Bronchial epithelial cell (primary cell): ENCODE data around the gene ATXN2L. TPM values are rescaled to one million over a fixed set of nuclear protein-coding genes. Genes with fewer than 3 reads are reported as not detected.

ENCODE experiments used
- DNase-seq: peaks from one replicate; pipeline ENCODE4 v3.0.0-alpha.2; 2010; ENCODE audit warnings: low read depth
- FAIRE-seq: peaks from 2 replicates; lab custom pipeline; 2011; peaks lifted over from hg19 to GRCh38; lab: Jason Lieb, UNC
- H3K27me3 ChIP-seq: 2 replicates; pipeline ENCODE4 v1.5.1; 2011; ENCODE audit warnings: low read length; ENCODE audit not compliant: control insufficient read depth, insufficient read depth
- H3K36me3 ChIP-seq: 2 replicates; pipeline ENCODE4 v1.5.1; 2011; ENCODE audit warnings: low read length; ENCODE audit not compliant: control insufficient read depth, insufficient read depth
- H3K4me3 ChIP-seq: 2 replicates; pipeline ENCODE4 v1.5.1; 2011; ENCODE audit warnings: mild to moderate bottlenecking, low read depth, low read length, control low read depth
- total RNA-seq: library from RNA; depleted of rRNA; stranded (reverse); fragments of >200 nt; gene quantifications from 2 replicates; pipeline ENCODE4 v1.2.1, GENCODE V29; 2014
- TF ChIP-seq, protein P1 (sequence below): IDR thresholded peaks from 2 replicates; pipeline ENCODE4 v1.5.1; 2011; ENCODE audit warnings: mild to moderate bottlenecking, moderate library complexity, low read length, control low read depth, inconsistent platforms; ENCODE audit not compliant: insufficient read depth, severe bottlenecking

ATXN2L gene
- total RNA-seq, 1 donor from 2014 or later, result 27.4 TPM

DNA sequence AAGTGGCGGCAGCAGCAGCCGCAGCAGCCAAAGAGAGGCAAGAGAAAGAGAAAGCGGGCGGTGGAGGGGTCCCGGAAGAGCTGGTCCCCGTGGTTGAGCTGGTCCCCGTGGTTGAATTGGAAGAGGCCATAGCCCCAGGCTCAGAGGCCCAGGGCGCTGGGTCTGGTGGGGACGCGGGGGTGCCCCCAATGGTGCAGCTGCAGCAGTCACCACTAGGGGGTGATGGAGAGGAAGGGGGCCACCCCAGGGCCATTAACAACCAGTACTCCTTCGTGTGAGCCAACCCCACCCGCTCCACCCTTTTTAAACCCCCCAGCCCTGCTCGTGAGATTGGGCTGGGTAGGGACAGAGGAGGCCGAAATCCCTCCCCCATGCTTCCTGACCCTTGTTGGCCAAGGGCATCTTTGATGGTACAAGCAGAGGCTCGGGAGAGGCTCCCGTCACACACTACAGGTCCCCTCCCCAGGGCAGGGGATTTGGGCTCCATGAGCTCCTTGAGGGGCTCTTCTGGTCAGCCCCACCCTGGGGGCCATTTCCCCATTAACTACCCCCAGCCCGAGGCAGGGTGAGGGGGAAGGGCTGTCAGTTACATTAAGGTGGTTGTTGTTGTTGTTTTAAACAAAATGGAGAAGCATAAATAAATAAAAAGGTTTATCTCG, 50.9 kb downstream of the ATXN2L start:
- FAIRE-seq (no peak), DNase-seq (no peak)
- no peaks in the 10 kb centered on the region for H3K27me3 ChIP-seq
- H3K36me3 ChIP-seq, result peaks cover 23% of the 10 kb centered on the region
- TF ChIP-seq, protein P1, sequence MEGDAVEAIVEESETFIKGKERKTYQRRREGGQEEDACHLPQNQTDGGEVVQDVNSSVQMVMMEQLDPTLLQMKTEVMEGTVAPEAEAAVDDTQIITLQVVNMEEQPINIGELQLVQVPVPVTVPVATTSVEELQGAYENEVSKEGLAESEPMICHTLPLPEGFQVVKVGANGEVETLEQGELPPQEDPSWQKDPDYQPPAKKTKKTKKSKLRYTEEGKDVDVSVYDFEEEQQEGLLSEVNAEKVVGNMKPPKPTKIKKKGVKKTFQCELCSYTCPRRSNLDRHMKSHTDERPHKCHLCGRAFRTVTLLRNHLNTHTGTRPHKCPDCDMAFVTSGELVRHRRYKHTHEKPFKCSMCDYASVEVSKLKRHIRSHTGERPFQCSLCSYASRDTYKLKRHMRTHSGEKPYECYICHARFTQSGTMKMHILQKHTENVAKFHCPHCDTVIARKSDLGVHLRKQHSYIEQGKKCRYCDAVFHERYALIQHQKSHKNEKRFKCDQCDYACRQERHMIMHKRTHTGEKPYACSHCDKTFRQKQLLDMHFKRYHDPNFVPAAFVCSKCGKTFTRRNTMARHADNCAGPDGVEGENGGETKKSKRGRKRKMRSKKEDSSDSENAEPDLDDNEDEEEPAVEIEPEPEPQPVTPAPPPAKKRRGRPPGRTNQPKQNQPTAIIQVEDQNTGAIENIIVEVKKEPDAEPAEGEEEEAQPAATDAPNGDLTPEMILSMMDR, result peak; percentile 80
- no peak overlapping the region for H3K4me3 ChIP-seq

DNA sequence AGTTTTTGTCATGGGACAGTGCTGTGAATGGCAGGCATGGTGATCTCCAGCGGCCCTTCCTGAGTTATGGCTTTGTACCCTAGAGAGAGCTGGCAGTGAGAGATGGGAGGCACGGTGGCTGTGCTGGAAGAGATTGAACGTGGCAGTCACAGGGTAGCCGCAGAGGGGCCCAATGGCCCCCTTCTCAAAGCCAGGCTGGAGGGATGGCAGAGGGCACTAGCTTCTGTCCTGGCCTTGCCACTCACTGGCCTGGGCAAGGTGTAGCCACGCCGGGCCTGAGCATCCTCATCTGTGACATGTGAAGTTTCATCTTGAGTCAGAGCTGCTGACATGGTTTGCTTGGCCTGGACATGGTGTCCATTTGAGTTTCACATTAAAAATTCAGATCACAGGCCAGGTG, 51.6 kb downstream of the ATXN2L start:
- Histone ChIP-seq H3K36me3 (peaks cover 19% of the 10 kb centered on the region), H3K27me3 (no peaks in the 10 kb centered on the region), H3K4me3 (no peak overlapping the region)
- DNase-seq (no peak), FAIRE-seq (no peak)
- TF ChIP-seq, protein P1, result no peak

DNA sequence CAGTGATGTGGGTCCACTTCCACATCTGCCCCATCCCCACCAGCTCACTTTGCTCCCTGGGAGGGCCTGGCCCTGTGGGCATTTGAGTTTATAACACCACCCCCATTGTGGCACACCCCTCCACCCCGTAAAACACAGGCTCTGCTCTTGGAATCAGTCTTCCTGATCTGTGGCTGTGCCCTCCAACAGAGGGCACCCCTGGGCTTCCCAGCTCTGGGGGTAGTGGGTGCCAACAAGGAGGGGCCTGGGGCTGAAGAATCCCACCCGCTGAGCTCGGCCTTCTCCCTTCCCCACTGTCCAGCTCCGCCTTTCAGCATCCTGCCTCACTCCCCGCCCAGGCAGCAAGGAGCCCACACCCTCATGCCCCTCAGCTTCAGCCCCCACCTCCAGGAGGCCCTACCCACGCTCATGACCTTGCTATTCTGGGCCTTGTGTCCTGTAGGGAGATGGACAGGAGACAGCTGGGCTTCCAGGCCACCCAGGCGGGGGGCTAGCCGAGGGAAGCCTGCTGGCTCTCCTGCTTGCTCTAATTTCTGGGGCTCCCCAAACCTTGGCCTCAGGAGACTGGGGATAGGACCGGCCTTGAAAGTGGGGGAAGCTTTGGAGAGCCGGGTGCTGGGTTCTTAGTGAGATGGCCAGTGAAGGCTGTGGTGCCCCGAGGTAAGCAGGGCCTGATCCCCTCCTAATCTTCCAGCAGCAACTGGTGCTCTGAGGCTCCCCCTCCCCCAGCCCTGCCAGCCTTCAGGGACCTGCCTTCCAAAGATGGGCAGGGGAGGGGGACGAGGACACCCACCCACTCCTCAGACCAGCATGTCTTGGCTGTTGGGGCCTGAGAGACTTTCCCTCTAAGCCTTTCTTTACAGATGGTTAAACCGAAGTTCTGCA, 52.6 kb downstream of the ATXN2L start:
- no peak for DNase-seq
- H3K27me3 ChIP-seq, result no peaks in the 10 kb centered on the region
- no peak overlapping the region for H3K4me3 ChIP-seq
- H3K36me3 ChIP-seq, result peaks cover 12% of the 10 kb centered on the region
- no peak for FAIRE-seq
- TF ChIP-seq, protein P1, result no peak

DNA sequence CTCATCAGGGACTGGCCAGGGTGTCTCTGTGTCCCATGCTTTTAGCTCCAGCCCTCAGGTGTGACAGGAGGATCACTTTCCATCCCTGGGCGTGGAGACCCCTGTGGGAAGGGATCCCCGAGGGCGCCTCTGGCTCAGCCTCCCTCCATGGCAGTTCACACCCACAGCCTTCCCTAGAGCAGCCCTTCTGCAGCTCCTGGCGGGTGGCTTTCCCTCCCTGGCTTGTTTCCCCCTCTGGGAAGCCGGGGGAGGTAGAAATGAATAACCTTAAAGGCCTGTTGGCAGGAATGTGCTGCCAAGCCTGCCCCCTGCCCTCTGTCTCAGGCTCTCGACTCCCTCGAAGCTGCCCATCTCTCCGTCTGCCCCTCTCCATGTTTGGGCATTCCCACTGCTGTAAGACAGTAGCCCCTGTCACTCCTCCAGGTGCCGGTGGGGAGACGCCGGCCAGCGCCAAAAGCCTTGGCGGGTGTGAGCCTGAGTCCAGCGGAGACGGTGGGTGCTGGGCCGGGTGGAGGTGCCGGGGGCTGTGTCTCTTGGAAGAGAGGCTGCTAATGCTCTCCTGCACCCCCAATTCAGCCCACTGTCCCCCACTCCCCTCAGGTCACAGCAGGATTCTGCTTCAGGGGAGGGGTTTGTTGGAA, 53.3 kb downstream of the ATXN2L start:
- Histone ChIP-seq H3K4me3 (no peak overlapping the region), H3K36me3 (peaks cover 8% of the 10 kb centered on the region), H3K27me3 (peaks cover 2% of the 10 kb centered on the region)
- DNase-seq (no peak), FAIRE-seq (no peak)
- TF ChIP-seq, protein P1, result no peak

DNA sequence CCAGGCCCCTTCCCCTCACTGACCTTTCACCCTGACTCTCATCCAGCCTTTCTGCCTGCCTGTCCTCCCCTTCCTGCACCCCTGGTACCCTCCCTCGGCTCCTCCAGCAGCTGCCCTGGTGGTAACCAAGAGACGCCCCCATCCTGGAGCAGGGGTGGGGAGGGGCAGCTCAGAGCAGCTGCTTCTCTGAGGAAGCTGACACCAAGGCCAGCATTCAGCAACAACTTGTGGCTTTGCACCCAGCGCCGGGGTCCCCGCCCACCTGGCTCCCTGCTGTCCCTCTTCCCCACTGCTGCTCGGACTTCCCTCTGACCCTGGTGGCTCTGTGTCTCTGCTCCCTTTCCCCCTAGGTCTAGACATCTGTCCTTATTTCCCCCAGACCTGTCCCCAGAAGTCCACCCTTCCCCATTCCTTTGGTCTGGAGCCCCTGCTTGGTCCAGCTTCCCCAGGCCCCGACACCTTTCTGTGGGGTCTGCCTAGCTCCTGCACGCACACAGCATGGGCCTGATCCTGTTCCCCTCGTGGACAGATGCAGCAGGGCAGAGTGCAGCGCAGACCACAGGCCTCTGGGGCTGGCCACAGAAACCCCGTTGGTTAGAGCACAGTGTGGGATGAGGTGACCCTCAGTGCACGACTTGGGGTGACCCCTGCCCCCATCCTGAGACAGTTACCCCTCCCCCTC, 54.3 kb downstream of the ATXN2L start:
- no peak for FAIRE-seq
- no peak for DNase-seq
- Histone ChIP-seq H3K27me3 (peaks cover 2% of the 10 kb centered on the region), H3K36me3 (peaks cover 7% of the 10 kb centered on the region), H3K4me3 (no peak overlapping the region)
- TF ChIP-seq, protein P1, result no peak
